Ureter (tissue), 1 donor: ENCODE measurements around the gene CHSY3. TPM values are rescaled to one million over a fixed set of nuclear protein-coding genes. Genes with fewer than 3 reads are reported as not detected.

Experiments
- DNase-seq: peaks from one replicate; pipeline ENCODE4 v3.0.0-alpha.2; 2020; ENCODE audit warnings: low spot score
- total RNA-seq: library from RNA; stranded (reverse); gene quantifications from one replicate; pipeline ENCODE4 v1.2.4, GENCODE V29; 2023
- donor health status: DM: yes; HTN: yes; CAD: no.

The CHSY3 gene
- total RNA-seq, 1 donor from 2014 or later: 0.96 TPM

- DNase-seq: no peak
Measured at GRCh38 chr5:130096483-130096882, 192.2 kb downstream of the CHSY3 start.

GRCh38 chr5:130099008-130099407 is 194.7 kb downstream of the CHSY3 start:
- no peak for DNase-seq

GRCh38 chr5:130102375-130102774 is 198.1 kb downstream of the CHSY3 start:
- no peak for DNase-seq

GRCh38 chr5:130102960-130103359 is 198.7 kb downstream of the CHSY3 start:
- DNase-seq: no peak

- DNase-seq: no peak
Measured at GRCh38 chr5:130104895-130105688, 200.8 kb downstream of the CHSY3 start.

DNA sequence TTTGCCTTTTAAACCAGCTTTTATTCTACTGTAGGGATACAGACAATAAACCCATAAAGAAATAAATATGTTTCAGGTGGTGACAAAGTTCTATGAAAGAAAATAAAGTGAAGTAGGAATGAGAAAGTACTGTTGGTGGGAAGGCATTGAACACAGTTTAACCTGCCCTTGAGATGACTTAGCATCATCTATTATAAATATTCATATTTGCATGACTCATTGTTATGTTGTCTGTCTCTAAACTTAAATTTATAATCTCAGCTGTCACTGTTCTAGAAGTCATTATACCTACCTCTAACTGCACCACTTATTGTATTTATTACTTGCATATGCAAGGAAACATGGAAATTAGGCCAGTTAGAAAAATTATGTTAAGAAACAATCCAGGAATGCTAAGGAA is 202.2 kb downstream of the CHSY3 start:
- DNase-seq: no peak

DNA sequence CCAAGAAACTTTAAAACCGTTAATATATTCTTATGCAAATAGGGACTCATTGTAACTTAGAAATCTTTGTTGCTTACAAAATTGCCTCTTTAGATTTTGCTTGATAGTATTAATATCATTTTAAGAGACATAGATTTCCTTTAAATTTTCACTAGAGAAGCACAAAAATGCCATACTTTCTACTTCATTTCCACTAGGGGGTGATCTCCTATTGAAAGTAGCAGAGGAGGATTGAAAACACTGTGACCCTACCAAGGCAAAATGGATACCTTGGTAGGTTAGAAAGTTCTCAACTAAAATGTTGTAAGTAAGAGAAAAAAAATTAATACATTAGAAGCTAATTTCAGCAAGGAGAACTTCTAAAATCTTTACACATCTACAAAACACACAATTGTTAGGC is 204.9 kb downstream of the CHSY3 start:
- no peak for DNase-seq

DNA sequence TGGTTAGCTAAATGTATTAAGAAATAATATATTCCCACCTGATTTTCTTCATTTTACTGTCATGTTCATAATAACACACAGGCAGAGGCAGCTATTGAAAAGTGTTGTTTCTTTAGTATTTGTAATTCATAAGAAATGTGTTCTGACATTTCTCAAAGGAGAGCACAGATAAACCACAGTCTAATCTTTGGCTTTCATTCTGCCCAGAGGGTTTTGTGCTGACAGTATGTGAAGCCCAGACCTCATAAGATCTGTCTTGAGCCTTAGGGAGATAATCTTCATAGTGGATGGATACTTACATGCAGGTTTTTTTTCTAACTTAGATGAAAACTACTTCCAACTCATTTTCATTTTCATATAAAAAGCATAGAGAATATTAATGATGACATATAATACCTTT is 206.1 kb downstream of the CHSY3 start:
- no peak for DNase-seq

- no peak for DNase-seq
Measured at GRCh38 chr5:130111746-130112145, 207.5 kb downstream of the CHSY3 start.

GRCh38 chr5:130112246-130112645 is 208.0 kb downstream of the CHSY3 start:
- no peak for DNase-seq

- no peak for DNase-seq
Measured at GRCh38 chr5:130115686-130116085, 211.4 kb downstream of the CHSY3 start.

GRCh38 chr5:130116462-130116861 is 212.2 kb downstream of the CHSY3 start:
- no peak for DNase-seq

- no peak for DNase-seq
Measured at GRCh38 chr5:130116972-130117371, 212.7 kb downstream of the CHSY3 start.

- no peak for DNase-seq
Measured at GRCh38 chr5:130126746-130127145, 222.5 kb downstream of the CHSY3 start.

DNA sequence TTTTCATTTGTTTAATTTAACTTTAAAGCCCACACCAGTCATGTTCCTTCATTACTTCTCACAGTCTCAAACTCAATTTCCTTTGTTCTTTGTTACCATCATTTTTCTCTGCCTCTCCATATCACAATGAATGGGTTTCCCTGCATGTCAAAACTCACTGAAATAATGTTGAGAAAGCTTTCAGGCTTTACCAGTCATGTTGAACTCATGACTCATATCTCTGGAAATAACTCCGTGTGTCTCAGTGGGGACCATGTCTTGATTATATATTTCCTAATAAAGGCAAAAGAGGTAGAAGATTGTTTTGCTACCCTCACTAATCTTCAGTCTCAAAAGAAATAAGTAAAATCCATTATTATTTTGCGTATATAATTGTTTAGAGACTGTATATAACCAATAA is 231.2 kb downstream of the CHSY3 start:
- no peak for DNase-seq

DNA sequence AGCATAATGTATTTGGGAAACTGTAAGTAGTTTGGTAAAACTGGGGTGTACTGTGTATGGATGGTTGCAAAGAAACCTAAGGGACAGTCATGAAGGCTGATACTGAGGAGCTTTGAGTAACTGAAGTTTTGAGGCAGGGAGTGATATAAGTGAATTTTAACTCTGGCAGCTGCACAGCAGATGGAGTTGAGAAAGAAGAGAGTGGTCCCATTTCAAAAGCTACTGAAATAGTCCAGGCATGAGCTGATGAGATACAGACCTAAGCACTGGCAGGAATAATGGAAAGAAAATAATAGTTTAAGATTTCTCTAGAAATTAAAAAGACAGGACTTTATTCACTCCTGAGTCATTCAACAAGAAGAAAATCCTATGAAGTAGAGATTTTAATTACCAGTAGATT is 232.0 kb downstream of the CHSY3 start:
- DNase-seq: no peak

DNA sequence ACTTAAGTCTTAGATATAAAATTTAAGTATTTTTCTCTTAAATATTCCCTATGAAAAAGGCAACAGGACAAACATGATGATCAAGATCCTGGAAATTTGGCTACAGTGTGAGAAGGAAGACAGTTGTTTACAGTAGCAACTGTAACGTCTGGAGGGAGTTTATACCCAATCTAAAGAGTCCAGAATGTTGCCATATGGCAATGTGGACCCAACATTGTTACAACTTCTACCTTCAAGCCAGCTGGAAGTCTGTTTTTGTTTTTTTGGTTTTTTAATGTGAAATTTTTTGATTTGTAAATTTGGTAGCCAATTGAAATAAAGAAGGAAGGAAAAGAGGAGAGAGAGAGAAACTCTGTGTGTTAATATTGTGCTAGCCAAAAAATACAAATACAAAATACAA is 233.4 kb downstream of the CHSY3 start:
- DNase-seq: no peak

GRCh38 chr5:130138406-130139045 is 234.3 kb downstream of the CHSY3 start:
- no peak for DNase-seq

- no peak for DNase-seq
Measured at GRCh38 chr5:130141659-130142320, 237.5 kb downstream of the CHSY3 start.

GRCh38 chr5:130151239-130151638 is 247.0 kb downstream of the CHSY3 start:
- no peak for DNase-seq

- DNase-seq: no peak
Measured at GRCh38 chr5:130155345-130156011, 251.2 kb downstream of the CHSY3 start.

GRCh38 chr5:130158036-130158435 is 253.8 kb downstream of the CHSY3 start:
- no peak for DNase-seq
